GM18909 (cell line): Measurements from ENCODE around the gene SUPT3H.

ENCODE experiments used
- ATAC-seq: cut with Tn5 transposase; IDR thresholded peaks from one replicate; pipeline ENCODE4 v1.9.1; 2021; ENCODE audit warnings: mild to moderate bottlenecking; ENCODE audit not compliant: unreplicated experiment, poor library complexity

The SUPT3H gene

DNA sequence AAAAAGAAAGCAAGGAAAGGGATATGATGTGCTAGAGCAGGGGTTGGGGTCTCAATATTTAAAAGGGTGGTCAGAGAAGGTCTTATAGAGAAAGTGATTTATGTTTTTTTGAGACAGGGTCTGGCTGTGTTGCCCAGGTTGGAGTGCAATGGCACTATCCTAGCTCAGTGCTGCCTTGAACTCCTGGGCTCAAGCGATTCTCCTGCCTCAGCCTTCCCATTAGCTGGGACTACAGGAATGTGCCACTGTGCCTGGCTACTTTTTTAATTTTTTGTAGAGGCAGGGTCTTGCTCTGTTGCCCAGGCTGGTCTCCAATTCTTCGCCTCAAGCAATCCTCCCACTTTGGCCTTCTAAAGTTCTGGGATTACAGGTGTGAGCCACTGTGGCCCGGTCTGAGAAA is 557.0 kb downstream of the SUPT3H start:
- ATAC-seq, result no peak

DNA sequence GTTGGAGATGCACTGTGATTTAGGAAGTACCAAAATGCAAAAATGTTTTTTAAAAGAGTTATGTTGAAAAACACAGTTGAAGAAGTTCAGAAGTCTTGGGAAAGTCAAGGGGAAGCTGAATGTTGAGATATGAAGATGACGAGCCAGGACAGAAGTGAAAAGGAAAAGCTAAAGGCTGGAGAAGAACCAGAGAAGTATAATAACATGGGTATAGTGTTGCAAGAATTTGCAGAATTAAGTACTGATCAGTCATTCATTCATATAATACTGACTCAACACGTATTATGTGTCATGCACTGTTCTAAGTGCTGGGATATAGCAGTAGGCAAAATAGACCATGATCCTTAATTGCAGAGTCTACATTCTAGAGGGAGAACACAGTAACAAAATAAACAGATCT is 557.4 kb downstream of the SUPT3H start:
- ATAC-seq, result no peak

DNA sequence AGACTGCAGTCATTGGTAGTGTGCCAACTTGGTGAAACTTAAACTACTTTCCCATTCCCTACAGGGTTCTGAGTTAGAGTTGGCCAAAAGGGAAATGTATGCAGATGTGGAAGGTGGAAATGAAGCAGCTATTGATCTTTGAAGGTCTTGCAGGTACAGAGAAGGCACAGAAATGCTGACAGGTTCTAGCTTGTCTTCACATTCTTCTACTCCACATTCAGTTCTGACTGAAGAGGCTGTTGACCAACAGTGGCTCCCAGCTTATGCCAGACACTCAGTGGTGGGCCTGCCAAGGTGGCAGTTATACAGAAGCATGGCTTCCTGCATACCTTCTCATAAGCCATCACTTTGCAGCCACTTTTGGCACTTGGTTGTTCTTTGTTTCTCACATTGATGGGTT is 566.3 kb downstream of the SUPT3H start:
- no peak for ATAC-seq

DNA sequence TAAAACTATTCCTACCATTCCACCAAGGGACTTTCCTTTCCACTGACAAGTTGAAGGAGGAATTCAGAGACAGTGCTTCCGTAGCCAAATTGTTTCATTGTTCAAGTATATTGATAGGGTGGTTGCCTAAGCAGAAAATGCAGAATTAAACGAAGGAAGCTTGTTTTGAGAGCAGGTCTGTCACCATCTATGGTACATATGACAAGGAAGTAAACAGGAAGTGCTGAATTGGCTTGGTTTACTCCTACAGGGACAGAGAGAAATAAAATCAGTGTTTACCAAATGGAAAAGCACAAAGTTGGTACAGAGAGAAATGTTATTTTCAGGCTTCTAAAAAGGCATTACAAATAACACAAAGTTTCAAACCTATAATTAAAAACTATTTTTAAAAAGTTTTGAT is 568.5 kb downstream of the SUPT3H start:
- ATAC-seq, result no peak

DNA sequence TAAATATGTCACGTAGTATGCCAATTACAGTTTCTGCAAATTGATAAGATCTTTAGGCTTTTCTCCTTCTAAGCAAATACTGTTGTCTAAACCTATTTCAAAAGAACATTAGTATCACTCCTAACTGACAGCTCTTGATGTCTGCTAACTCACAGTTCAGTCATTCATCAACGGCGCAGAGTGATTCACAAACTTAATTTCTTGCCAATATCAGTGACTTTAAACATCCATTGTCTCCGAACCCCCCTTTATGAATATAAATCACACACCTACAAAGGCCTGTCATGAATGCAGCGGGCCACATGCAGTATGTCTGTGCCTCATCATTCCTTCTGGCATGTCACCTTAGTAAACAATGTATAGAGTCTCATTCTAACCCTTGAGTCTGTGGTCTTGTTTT is 569.6 kb downstream of the SUPT3H start:
- no peak for ATAC-seq

DNA sequence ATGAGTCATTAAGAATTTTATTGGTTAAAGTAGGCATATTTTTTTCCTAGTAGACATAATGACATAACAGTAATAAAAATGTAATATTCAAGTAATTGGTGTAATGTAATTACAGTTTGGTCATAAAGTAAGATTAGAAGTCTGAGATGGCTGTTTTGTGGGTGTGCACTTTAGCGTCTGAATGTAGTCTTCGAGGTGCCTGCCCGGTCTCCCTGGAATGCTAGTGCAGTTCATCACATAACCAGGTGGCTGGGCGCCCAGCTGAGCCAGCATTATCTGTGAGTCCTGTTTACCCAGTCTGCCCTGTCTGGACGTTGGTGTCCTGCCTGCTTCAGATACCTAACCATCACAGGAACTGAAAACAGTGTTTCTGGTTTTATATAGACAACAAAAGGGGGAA is 571.1 kb downstream of the SUPT3H start:
- ATAC-seq, result no peak

DNA sequence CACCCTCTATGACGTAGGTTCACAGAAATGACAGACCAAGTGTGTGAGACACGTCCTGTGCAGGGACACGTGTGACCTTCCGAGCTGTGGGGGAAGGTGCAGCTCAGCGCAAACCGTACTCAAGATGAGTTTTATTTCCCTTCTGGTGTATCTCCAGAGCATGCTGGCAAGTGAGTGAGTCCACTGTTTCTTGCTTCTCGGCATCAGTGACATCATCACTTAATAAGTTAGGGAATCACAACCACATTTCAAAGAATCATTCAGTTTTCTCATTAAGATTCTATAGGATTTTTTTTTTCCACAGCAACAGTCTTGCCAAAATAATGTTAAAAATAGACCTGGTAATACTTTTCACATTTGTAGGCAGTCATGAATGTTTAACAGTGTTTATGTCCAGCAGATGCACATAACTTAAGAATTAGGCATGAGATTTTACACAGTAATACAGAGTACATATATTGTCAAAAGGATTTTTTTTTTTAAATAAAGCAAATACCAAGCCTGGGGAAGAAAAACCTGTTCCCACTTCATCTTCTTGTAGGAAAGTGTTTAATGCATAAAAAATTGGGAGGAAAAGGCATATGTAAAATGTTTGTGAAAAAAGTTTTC is 572.4 kb downstream of the SUPT3H start:
- ATAC-seq, result no peak

DNA sequence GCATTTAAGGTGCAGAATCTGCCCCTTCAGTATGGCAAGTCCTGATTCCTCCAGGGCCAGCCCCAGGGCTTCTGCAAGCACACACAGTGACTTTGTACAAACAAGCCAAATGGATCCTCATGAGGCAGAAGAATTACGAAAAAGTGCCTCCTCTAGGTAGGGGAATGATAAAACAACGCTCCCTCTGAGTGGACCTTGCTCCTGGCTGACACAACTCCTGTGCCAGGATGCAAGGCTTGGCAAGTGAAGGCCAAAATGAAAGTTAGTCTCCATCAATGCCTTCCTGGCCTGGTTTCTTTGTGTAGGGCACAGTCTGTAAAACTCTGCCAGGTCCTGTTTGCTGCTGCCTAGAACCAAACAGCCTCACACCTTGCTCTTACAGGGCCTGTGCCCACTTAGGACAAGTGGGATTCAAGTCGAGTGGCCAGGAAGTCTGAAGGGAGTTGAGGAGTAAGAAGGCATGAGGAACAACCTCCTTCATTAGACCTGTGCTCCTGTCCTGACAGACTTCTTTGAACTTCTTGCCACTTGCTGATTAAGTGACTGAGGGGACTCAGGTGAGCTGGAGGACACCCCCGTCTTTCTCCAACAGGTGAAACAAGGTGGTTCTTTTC is 573.1 kb downstream of the SUPT3H start:
- ATAC-seq, result no peak

DNA sequence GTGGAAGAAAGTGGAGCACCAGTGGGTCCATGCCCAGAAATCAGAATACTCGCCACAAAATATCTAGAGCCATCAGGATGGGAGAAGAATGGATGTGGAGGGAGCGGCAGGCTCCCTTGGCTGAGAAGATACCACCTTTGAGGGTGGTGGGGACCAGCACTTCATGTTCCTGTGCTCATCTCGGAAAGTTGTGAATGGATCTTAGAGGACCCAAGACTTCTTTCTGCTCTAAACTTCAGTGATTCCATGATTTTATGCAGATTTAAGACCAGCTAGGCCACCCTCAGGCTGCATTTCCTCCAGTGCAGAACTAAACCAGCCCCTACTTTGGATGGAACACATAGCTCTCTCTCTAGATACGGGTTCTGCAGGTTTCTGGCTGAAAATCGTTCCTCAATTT is 573.7 kb downstream of the SUPT3H start:
- ATAC-seq, result no peak

DNA sequence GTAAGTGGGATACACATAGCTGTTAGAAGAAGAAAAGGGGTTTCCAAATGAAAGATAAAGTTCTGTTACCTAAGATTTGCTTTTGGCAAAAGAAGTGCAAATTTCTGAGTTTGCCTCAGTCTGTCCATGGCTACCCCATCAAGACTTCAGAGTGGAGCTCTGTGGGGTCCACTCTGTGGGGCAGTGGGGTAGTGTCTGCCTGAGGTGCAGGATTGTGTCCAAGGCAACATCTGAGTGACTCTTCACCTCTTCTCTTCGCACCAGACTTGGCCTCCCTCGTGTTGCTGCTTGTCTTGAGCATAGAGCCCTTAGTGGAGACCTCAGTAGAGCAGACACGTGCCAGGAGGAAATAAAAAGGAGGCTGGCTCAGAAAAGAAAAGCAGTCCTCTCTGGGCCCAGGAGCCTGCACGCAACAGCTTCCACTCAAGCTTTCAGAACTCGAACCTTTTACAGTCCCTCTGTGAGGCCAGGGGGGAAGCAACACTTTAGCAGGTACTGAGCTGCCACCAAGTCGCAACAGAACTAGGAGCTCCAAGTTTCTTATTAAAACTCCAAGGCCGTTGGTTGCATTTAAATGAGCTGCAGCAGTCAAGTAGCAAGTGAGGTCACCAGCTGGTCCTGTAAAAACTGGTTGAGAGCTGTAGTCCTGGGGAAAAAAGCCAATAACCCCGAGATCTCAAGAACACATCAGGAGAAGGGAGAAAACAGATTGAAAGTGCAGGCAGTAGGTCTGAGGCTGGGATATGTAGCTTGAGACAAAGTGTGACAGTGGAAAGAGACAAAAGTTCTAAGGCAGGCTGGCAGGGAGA is 576.7 kb downstream of the SUPT3H start:
- no peak for ATAC-seq

DNA sequence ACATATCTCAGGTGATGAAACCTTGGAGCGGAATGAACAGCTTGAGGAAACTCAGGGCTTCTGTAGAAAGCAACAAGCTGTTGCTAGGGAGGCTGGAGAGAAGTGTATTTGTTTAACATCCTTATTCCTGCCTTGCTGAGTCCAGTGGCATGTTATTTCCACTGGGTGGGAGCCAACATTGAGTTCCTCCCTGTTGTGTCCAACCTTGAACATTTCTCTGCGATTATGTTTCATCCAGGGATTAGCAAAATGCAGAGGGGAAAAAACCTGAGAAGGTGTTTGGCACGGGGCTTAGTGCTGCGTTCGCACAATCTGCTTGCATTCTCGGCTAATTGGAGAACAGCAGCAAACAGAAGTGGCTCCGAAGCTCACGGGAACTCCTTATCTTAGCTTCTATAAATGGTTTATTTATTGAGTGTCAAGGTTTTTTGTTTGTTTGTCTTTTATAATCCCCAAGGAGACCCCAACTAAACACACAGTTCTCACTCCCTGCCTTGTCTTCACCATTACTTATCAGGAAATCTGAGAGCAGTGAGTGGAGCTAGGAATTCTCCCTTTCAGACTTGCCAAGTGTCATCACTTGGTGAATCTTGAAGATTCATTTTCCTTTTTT is 577.5 kb downstream of the SUPT3H start:
- ATAC-seq, result no peak

DNA sequence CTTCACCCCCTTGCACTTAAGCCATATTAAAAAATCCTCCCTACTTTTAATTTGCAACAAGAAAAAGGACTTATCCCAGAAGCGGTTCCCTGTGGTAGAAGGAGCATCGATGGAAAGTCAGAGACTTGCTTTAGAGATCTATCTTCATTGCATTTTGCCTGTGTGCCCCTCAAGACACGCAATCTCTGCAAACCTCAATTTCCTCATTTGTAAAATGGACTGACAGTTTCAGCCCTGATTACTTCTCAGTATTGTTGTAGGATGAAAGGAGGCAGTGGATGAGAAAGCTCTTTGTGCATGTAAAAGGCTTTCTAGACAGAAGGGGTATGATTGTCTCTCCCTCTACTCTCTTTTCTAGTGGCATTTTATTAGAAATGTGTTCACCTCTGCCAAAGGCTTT is 580.0 kb downstream of the SUPT3H start:
- ATAC-seq, result no peak

DNA sequence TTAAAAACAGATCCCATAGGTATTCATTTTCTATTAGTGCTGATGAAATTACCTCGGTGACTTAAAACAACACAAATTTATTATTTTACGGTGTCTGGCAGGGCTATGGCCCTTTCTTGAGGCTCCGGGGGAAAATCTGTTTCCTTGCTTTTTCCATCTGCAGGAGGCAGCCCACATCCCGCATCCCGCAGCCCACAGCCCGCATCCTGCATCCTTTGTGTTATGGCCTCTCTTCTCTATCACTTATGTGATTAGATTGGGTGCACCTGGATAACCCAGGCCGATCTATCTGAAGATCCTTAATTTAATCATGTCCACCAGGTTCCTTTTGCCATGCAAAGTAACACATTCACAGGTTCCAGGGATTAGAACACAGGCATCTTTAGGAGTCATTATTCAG is 582.4 kb downstream of the SUPT3H start:
- ATAC-seq, result no peak

DNA sequence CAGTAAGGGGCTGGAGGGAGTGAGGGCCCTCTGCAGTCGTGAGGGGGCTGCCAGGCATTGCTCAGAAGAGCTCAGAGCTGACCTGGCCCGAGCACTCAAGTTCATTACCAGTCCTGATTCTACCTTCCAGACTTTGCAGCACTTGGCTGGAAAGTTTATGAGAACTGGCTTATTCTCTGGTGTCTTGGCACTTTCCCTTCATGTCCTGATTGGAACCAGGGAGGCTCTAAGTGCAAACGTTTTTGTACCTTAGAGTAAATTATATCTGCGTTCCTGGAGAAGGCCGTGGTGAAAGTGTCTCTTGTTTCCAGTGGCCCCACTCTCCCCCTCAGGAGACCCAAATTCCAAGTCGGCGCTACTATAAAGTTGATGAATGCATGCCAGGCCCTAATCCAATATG is 587.9 kb downstream of the SUPT3H start:
- ATAC-seq, result no peak

DNA sequence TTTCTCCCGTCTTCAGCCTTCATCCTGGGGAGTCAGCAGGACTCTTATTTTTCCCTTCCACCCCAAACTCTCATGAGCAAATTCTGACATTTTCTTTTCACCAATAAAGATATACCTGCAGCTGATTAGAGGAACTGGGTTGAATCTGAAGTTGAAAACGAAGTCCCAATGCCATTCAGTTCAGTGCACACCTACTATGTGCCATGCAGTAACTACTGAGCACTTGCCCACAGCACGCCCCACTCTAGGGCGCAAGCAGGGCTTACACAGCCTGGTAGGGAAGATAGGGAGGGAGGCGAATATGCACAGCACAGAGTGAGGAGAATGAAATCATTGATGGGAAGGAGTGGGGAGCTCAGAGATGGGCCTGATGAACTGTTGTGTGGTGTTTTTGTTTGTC is 588.7 kb downstream of the SUPT3H start:
- ATAC-seq, result no peak

DNA sequence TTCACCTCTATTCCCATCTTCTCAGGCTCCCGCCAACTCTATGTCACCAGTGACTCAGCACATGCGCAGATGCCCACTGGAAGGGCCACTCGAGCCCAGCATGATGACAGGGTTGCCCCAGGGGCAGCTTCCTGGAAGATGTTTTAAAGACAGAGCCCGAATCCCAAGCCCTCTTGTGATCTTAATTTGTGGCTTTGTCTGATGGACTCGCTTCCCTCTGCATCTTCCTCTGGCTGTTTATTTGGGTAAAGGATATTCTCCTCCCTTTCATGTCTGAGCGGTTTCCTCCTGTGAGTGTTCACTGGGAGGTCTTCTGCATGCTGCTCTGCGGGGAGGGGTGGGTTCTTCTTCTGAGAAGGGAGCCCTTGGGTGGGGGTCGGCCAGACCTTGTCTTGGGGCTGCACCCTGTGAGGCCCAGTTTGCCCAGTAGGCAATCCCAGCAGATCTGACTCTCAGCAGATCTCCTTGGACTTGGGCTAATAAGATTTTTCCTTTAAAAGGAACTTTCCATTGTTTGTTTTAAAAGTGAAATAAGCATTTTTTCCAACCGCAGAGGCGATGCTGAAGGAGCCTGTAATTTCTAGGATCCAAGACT is 589.2 kb downstream of the SUPT3H start:
- ATAC-seq, result no peak

DNA sequence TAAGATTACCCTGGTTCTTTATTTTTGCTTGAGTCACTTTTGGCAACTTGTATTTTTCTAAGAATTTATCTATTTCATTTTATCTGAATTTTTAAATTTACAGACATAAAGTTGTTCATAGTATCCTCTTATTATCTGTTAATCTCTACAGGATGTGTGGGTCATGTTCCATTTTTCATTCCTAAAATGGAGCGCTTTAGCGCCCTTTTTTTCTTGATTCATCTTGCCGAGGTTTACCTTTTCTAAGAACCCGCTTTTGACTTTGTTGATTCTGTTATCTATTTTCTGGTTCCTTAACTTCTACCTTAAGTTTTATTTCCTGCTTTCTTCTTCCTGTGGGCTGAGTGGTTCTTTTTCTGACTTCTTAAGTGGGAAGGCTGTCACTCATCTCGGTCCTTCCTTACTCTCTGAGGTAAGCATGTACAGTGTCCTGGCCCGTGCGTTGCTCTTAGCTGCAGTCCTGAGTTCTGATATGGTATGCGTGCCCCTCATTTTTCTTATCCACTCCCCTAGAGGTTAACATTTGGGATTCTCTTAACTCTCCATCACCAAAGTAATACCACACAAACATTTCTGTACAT is 590.4 kb downstream of the SUPT3H start:
- ATAC-seq, result no peak

DNA sequence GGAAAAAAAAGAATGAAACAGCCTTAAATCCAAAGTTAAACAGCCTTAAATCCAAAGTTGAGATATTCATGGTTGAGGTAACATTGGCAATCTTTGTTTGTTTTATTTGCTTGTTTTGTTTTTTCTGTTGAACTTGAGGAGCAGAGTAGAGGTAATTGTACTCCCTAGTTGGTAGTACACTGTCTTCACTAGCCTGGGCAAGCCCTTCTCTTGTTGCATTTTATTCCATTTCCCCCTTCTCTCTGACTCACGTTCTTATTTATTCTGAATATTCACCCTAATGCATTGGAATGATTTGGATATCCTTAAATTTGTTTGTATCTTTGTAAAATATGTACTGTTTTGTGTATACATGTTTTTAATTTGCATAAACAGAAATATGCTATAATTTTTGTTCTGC is 592.6 kb downstream of the SUPT3H start:
- ATAC-seq, result no peak

DNA sequence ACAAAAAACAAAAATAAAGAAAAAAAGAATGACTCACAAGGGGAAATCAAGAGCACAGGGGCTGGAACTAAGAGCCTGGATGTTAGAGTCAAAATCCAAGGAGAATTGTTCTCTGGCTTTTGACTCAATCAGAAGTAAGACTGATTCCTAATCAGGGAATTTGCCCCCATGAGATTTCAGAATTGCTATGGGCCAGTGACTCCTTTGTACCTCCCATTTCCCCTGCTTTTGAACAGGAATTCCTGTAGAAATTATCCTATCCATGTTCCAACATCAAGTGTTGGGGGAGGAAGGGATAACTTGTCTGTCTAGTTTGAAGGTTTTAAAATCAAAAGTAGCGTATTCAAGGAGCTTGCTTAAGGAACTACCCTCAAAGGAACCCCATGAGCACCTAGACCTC is 593.5 kb downstream of the SUPT3H start:
- ATAC-seq, result no peak

DNA sequence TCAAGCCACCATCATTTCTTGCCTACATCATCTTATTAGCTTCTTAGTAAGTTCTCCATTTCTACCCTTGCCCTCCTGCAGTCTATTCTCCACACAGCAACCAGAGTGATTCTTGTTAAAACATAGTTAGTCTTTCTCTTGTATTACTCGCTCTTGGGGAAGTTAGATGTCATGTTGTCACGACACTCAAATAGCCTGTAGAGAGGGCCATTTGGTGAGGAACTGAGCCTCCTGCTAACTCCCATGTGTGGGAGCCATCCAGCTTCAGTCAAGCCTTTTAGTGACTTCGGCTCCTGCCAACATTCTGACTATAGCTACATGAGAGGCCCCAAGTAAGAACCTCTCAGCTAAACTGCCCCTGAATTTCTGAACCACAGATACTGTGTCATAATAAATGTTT is 594.8 kb downstream of the SUPT3H start:
- ATAC-seq, result no peak
